Stimulated activated naive CD8-positive, alpha-beta T cell treated with anti-CD3 and anti-CD28 coated beads, Interleukin-15, amount 100 ng/mL, for 72 hours (primary cell): Measurements from ENCODE around the gene LRFN5.
"Not testable (repeated sequence)": the region's sequence is repeated elsewhere in the genome, so short reads cannot be mapped to it uniquely, and the experiment has no call there.

Experiments
- ATAC-seq: fragments of 150-1000 bp; cut with Tn5 transposase; 2 replicates; pipeline ENCODE4 v1.10.0; 2021; ENCODE audit warnings: mild to moderate bottlenecking, moderate library complexity
- DNase-seq, 2 donors: peaks; one replicate each; pipeline ENCODE4 v3.0.0; 2021 to 2022
- H3K27ac Mint-ChIP-seq, 2 donors: one replicate each; pipeline ENCODE4 v1.8.0; 2022; ENCODE audit warnings: mild to moderate bottlenecking in 2 of 2, mixed read lengths in 2 of 2, moderate library complexity in 2 of 2
- H3K27me3 Mint-ChIP-seq: one replicate; pipeline ENCODE4 v1.8.0; 2022; ENCODE audit warnings: mixed read lengths
- H3K4me1 Mint-ChIP-seq: one replicate; pipeline ENCODE4 v1.8.0; 2022; ENCODE audit warnings: mild to moderate bottlenecking, mixed read lengths
- H3K4me3 Mint-ChIP-seq, 2 donors: one replicate each; pipeline ENCODE4 v1.8.0; 2022; ENCODE audit warnings: mild to moderate bottlenecking in 2 of 2, mixed read lengths in 2 of 2, moderate library complexity in 1 of 2
- H3K9me3 Mint-ChIP-seq, 2 donors: one replicate each; pipeline ENCODE4 v1.8.0; 2022; ENCODE audit warnings: mixed read lengths in 2 of 2

LRFN5 gene

DNA sequence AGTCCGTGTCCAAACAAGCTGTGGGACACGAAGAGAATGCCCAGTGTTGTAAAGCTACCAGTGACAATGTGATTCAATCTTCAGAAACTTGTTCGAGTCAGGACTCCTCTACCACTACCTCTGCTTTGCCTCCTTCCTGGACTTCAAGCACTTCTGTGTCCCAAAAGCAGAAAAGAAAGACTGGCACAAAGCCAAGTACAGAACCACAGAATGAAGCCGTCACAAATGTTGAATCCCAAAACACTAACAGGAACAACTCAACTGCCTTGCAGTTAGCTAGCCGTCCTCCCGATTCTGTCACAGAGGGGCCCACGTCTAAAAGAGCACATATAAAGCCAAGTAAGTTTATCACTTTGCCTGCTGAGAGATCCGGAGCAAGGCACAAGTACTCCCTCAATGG is 284.9 kb downstream of the LRFN5 start:
- no peak for DNase-seq
- Mint-ChIP-seq H3K9me3 (no peaks in the 10 kb centered on the region), H3K4me1 (no peaks in the 10 kb centered on the region), H3K4me3 (no peak overlapping the region), H3K27ac (no peak overlapping the region), H3K27me3 (no peaks in the 10 kb centered on the region)
- no peak for ATAC-seq

DNA sequence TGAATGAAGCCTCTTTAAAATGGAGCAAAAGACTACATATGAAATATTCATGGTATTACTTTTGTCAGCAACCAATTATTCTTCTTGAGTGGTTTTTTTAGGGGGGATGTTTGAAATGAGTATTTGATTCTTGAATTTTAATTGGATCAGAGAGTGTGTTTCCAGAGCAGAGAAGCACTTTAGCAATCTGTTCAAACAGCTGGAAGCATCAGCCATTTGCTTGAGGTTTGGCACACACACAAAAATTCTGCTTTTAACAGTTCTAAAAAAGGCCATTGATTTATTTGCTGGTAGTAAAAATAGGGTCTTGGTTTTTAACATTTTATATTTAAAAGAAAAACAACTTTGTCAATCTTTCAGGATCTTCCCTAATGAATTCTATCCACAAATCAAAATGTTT is 292.7 kb downstream of the LRFN5 start:
- ATAC-seq (no peak), DNase-seq (no peak)
- H3K27me3 Mint-ChIP-seq, result no peaks in the 10 kb centered on the region

DNA sequence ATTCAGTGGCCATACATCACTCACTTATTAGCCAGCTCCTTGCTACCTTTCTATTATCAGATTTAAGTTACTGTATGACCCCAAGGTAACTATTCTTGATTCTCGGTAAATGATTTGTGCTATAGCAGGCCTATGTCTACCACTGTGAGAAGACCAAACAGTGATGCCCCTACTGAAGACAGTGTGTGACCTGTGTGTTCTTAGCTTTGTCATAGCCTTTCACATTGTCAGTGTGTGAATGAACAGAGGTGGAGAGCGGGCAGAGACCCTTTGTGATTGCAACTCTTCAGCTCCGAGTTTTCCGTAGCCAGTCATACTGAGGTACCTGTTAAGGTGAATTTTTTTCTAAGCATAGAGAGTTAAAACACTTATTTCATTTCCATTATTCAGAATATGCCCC is 294.0 kb downstream of the LRFN5 start:
- Mint-ChIP-seq H3K27ac (no peak overlapping the region), H3K27me3 (no peaks in the 10 kb centered on the region), H3K4me3 (no peak overlapping the region), H3K4me1 (no peaks in the 10 kb centered on the region), H3K9me3 (no peaks in the 10 kb centered on the region)
- ATAC-seq, result no peak
- no peak for DNase-seq

More for the DNA sequence above, 292.7 kb downstream of the LRFN5 start:
- no peaks in the 10 kb centered on the region for H3K4me1 Mint-ChIP-seq
- no peak overlapping the region for H3K4me3 Mint-ChIP-seq
- H3K27ac Mint-ChIP-seq, result no peak overlapping the region
- H3K9me3 Mint-ChIP-seq, result no peaks in the 10 kb centered on the region

DNA sequence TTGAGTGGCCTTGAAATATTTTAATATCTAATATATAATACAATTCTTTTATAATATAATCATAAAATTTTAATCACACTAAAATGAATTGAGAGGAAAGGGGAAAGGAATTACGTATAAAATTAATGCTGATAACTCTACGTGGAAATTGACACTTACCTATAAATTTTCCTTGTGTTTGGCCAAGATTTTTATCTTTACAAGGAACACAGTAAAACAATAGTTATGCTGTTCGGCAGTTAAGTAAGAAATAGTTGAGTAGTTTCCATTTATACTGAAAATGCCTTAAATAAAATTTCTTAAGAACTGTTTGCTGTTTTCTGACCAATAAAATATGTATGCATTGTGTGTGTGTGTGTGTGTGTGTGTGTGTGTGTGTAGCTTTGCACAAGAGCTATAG is 294.4 kb downstream of the LRFN5 start:
- Mint-ChIP-seq H3K27me3 (no peaks in the 10 kb centered on the region), H3K4me3 (no peak overlapping the region), H3K4me1 (no peaks in the 10 kb centered on the region), H3K9me3 (no peaks in the 10 kb centered on the region), H3K27ac (no peak overlapping the region)
- DNase-seq, result no peak
- no peak for ATAC-seq

GRCh38 chr14:41905394-41905964 is 298.8 kb downstream of the LRFN5 start:
- ATAC-seq, result no peak
- Mint-ChIP-seq H3K9me3 (peaks cover 0 to 5% of the 10 kb centered on the region in 2 donors), H3K27ac (no peak overlapping the region), H3K27me3 (no peaks in the 10 kb centered on the region), H3K4me1 (no peaks in the 10 kb centered on the region), H3K4me3 (no peak overlapping the region)
- no peak for DNase-seq

DNA sequence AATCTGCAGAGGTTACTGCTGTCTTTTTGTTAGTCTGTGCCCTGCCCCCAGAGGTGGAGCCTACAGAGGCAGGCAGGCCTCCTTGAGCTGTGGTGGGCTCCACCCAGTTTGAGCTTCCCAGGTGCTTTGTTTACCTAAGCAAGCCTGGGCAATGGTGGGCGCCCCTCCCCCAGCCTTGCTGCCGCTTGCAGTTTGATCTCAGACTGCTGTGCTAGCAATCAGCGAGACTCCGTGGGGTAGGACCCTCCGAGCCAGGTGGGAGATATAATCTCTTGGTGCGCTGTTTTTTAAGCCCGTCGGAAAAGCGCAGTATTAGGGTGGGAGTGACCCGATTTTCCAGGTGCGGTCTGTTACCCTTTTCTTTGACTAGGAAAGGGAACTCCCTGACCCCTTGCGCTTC is 304.5 kb downstream of the LRFN5 start:
- not testable (repeated sequence) for H3K9me3 Mint-ChIP-seq, H3K4me1 Mint-ChIP-seq, H3K27me3 Mint-ChIP-seq, DNase-seq, H3K27ac Mint-ChIP-seq, ATAC-seq, H3K4me3 Mint-ChIP-seq

- no peak overlapping the region for H3K27ac Mint-ChIP-seq
- ATAC-seq (no peak), DNase-seq (no peak)
- peaks cover 0 to 12% of the 10 kb centered on the region in 2 donors for H3K9me3 Mint-ChIP-seq
- H3K4me1 Mint-ChIP-seq, result no peaks in the 10 kb centered on the region
- no peak overlapping the region for H3K4me3 Mint-ChIP-seq
- H3K27me3 Mint-ChIP-seq, result no peaks in the 10 kb centered on the region
Observed at GRCh38 chr14:41913398-41913797, 306.7 kb downstream of the LRFN5 start.

DNA sequence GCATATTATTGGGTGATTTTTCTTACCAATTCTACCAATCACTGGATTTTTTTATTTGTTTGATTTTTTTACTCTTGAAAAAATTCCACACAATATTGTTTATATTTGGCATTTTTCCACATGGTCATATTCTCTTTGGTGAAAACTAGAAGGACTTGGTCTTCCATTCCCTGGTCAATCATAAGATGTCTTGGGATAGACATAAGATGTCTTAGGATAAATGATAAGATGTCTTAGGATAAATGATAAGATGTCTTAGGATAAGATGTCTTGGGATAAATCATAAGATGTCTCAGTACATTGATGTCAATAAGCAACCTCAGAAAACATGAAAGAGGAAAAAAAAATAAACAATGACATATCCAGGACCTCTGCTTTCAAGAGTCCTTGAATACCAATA is 309.1 kb downstream of the LRFN5 start:
- ATAC-seq, result no peak
- H3K27ac Mint-ChIP-seq, result no peak overlapping the region

GRCh38 chr14:41916313-41916712 is 309.6 kb downstream of the LRFN5 start:
- Mint-ChIP-seq H3K4me1 (no peaks in the 10 kb centered on the region), H3K27ac (no peak overlapping the region), H3K4me3 (no peak overlapping the region), H3K9me3 (peaks cover 0 to 5% of the 10 kb centered on the region in 2 donors), H3K27me3 (no peaks in the 10 kb centered on the region)
- no peak for DNase-seq
- ATAC-seq, result no peak

More for the DNA sequence above, 309.1 kb downstream of the LRFN5 start:
- H3K4me1 Mint-ChIP-seq, result no peaks in the 10 kb centered on the region
- H3K4me3 Mint-ChIP-seq, result no peak overlapping the region
- no peak for DNase-seq
- peaks cover 0 to 5% of the 10 kb centered on the region in 2 donors for H3K9me3 Mint-ChIP-seq
- H3K27me3 Mint-ChIP-seq, result no peaks in the 10 kb centered on the region

DNA sequence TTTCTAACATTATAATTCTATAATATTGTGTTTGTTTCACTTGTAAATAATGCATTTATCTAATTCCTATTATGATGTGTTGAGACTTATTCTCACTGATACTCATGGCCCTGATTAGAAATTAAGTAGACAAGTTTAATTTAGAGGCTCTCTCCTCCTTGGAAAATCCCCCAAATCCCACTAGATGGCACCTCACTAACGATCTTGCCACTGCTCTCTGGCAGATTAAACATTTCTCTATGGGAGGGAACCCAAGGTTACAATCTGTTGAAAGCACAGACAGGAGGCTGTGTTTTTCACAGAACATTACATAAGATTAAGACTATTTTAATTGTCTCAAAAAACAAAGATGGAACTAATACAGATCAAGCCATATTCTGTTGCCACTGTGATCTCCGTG is 318.7 kb downstream of the LRFN5 start:
- DNase-seq, result no peak
- H3K27me3 Mint-ChIP-seq, result no peaks in the 10 kb centered on the region

DNA sequence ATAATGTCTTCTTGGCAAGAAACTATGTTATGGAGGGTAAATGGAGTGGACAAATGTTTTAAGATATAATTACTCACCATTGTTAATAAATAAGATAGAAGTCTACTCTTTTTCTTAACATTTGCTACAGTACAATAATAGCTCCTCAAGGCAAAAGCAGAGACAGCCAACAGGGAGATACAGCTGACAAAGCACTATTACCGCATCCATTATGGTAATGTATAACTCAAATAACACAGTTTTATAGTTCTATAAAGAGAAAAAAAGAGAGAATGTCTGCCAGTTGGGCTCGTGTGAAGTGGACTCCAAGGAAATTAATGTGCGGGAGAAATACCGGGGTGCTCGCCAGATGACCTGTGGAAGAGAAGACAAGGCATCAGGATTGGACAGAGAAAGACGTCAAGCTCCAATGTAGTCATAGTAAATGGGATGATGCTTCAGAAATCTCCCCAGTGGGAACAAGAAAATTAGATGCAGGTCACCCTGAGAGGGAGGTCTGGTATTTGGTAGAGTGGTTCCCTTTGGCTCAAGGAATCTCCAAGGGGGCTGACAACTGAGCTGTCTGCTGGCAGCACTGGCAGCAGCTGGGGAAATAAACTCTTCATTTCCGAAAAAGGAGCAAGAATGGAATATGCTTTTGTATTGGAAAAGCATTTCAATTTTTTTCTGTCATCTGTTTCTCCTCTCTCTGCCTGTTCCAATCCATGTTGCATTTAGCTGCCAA is 343.9 kb downstream of the LRFN5 start:
- Mint-ChIP-seq H3K9me3 (peaks cover 0 to 7% of the 10 kb centered on the region in 2 donors), H3K4me1 (no peaks in the 10 kb centered on the region), H3K27me3 (no peaks in the 10 kb centered on the region), H3K4me3 (no peak overlapping the region), H3K27ac (no peak overlapping the region)
- DNase-seq, result no peak
- ATAC-seq, result no peak

More for the DNA sequence above, 318.7 kb downstream of the LRFN5 start:
- ATAC-seq, result no peak
- no peak overlapping the region for H3K27ac Mint-ChIP-seq
- no peaks in the 10 kb centered on the region for H3K9me3 Mint-ChIP-seq
- H3K4me3 Mint-ChIP-seq, result no peak overlapping the region
- no peaks in the 10 kb centered on the region for H3K4me1 Mint-ChIP-seq
